Measurements from ENCODE around the gene MARCHF10.
"Not testable (repeated sequence)": the region's sequence is repeated elsewhere in the genome, so short reads cannot be mapped to it uniquely, and the experiment has no call there.

The MARCHF10 gene

GRCh38 chr17:62705156-62705777 is 102.8 kb downstream of the MARCHF10 start:
- no peak overlapping the region for H3K27ac Mint-ChIP-seq
- H3K4me3 Mint-ChIP-seq = peak overlapping the region; percentile 71
- peaks cover 44% of the 10 kb centered on the region for H3K27me3 Mint-ChIP-seq
- no peaks in the 10 kb centered on the region for H3K9me3 Mint-ChIP-seq
- H3K36me3 Mint-ChIP-seq (ENCODE audit: low read depth) = no peaks in the 10 kb centered on the region
- intact Hi-C loops (cut with micrococcal nuclease) = loop anchor here (2.0 to 10.0 kb wide), 2 partner anchors 380 to 702 kb away; no protein-coding TSS in a partner anchor
- peaks cover 5% of the 10 kb centered on the region for H3K4me1 Mint-ChIP-seq (ENCODE audit: low read depth)

DNA sequence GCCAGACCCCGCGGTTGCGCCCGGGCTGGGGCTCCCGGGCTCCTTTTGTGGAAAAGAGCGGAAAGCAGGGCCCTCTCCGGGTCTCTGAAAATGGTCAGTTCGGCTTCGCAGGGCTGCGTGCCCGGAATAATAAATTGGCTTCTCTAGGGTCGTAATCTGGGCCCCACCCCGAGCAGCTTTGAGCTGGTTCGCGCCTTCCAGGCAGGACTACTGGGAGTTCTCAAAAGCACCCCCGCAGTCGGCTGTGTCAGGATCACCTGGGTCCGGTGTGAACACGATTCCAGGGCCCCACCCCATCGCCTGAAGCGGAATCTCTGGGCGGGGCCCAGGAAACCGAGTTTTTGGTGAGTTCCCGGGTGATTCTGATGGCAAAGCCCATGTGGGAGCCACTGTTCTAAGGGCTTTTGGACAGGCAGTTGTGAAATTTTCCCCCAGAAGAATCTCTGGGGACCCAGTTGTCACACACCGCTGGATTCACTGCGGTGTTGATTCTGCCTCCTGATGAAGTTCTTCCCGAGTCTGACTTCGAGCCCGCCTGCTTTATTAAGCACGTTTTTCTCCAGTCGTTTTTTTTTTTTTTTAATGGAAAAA is 103.6 kb downstream of the MARCHF10 start:
- H3K27ac Mint-ChIP-seq = no peak overlapping the region
- H3K4me1 Mint-ChIP-seq (ENCODE audit: low read depth) = peaks cover 5% of the 10 kb centered on the region
- H3K4me3 Mint-ChIP-seq = peak overlapping the region; percentile 71
- intact Hi-C loops (cut with micrococcal nuclease) = loop anchor here (1.0 to 10.0 kb wide), 3 partner anchors 264 to 702 kb away; no protein-coding TSS in a partner anchor
- no peaks in the 10 kb centered on the region for H3K9me3 Mint-ChIP-seq
- H3K27me3 Mint-ChIP-seq = peaks cover 44% of the 10 kb centered on the region
- no peaks in the 10 kb centered on the region for H3K36me3 Mint-ChIP-seq (ENCODE audit: low read depth)

DNA sequence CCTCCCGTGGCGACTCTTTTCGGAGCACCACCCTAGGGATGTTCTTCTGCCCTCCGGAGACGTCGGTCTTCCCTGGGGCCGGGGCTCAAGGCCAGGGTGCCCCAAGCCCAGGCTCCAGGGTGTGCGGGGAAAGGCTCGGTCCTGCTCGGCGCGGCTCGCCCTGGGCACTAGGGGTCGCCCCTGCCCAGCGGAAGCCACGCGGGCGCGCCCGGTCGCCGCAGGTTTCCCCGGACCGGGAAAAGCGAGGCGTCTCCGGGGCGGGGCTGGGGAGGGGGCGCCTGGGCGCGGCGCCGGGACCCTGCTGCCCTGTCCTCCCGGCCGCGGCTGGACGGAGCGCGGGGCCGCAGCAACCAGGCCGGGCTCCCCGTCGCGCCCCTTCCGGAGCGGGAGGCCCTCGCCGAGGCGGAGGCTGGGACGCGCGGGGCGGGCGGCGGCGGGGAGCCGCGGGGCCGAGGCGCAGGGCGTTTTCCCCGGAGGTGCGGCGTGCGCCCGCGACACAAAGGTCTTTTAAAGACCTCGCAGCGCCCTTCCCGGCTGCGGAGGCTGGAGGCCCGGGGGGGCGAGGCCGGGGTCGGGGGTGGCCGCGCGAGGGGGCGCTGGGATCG is 104.2 kb downstream of the MARCHF10 start:
- H3K9me3 Mint-ChIP-seq = no peaks in the 10 kb centered on the region
- H3K4me3 Mint-ChIP-seq = peak overlapping the region; percentile 71
- peaks cover 5% of the 10 kb centered on the region for H3K4me1 Mint-ChIP-seq (ENCODE audit: low read depth)
- peaks cover 44% of the 10 kb centered on the region for H3K27me3 Mint-ChIP-seq
- intact Hi-C loops (cut with micrococcal nuclease) = loop anchor here (1.0 to 10.0 kb wide), 3 partner anchors 264 to 703 kb away; no protein-coding TSS in a partner anchor
- H3K36me3 Mint-ChIP-seq (ENCODE audit: low read depth) = no peaks in the 10 kb centered on the region
- H3K27ac Mint-ChIP-seq = no peak overlapping the region

GRCh38 chr17:62703261-62703775 is 104.8 kb downstream of the MARCHF10 start:
- Mint-ChIP-seq H3K4me3 (peak overlapping the region; percentile 68), H3K4me1 (ENCODE audit: low read depth) (peaks cover 5% of the 10 kb centered on the region), H3K9me3 (no peaks in the 10 kb centered on the region), H3K27me3 (peaks cover 44% of the 10 kb centered on the region), H3K27ac (no peak overlapping the region), H3K36me3 (ENCODE audit: low read depth) (no peaks in the 10 kb centered on the region)
- intact Hi-C loops (cut with micrococcal nuclease) = loop anchor here (10.0 kb wide), 1 partner anchor 381 kb away; no protein-coding TSS in a partner anchor

- peaks cover 5% of the 10 kb centered on the region for H3K4me1 Mint-ChIP-seq (ENCODE audit: low read depth)
- H3K27ac Mint-ChIP-seq = no peak overlapping the region
- H3K9me3 Mint-ChIP-seq = no peaks in the 10 kb centered on the region
- intact Hi-C loops (cut with micrococcal nuclease) = loop anchor here (10.0 kb wide), 1 partner anchor 382 kb away; no protein-coding TSS in a partner anchor
- H3K27me3 Mint-ChIP-seq = peaks cover 44% of the 10 kb centered on the region
- no peak overlapping the region for H3K4me3 Mint-ChIP-seq
- no peaks in the 10 kb centered on the region for H3K36me3 Mint-ChIP-seq (ENCODE audit: low read depth)
Observed at GRCh38 chr17:62702746-62703260, 105.3 kb downstream of the MARCHF10 start.

- intact Hi-C loops (cut with micrococcal nuclease) = loop anchor here (10.0 kb wide), 1 partner anchor 383 kb away; no protein-coding TSS in a partner anchor
- Mint-ChIP-seq H3K27ac (peak overlapping the region; percentile 51), H3K9me3 (no peaks in the 10 kb centered on the region), H3K27me3 (peaks cover 38% of the 10 kb centered on the region), H3K4me1 (ENCODE audit: low read depth) (peaks cover 5% of the 10 kb centered on the region), H3K4me3 (no peak overlapping the region), H3K36me3 (ENCODE audit: low read depth) (no peaks in the 10 kb centered on the region)
Observed at GRCh38 chr17:62701706-62702085, 106.4 kb downstream of the MARCHF10 start.

- Mint-ChIP-seq H3K9me3 (no peaks in the 10 kb centered on the region), H3K36me3 (ENCODE audit: low read depth) (no peaks in the 10 kb centered on the region), H3K4me3 (no peak overlapping the region), H3K27ac (peak overlapping the region; percentile 51), H3K4me1 (ENCODE audit: low read depth) (peaks cover 5% of the 10 kb centered on the region), H3K27me3 (peaks cover 33% of the 10 kb centered on the region)
- intact Hi-C loops (cut with micrococcal nuclease) = loop anchor here (10.0 kb wide), 1 partner anchor 384 kb away; no protein-coding TSS in a partner anchor
Observed at GRCh38 chr17:62700964-62701705, 107.0 kb downstream of the MARCHF10 start.

DNA sequence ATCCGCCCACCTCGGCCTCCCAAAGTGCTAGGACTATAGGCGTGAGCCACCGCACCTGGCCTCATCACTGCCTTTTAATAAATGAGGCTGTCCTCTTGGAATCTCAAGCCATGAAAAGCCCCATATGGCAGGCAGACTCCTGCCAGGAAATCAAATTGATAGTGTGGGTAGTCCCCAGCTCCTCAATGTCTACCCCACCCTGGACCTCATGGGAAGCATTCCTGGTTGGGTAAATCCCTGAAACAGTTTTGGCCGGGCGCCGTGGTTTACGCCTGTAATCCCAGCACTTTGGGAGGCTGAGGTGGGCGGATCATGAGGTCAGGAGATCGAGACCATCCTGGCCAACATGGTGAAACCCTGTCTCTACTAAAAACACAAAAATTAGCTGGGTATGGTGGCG is 109.7 kb downstream of the MARCHF10 start:
- H3K27me3 Mint-ChIP-seq = peaks cover 19% of the 10 kb centered on the region
- H3K27ac Mint-ChIP-seq; intact Hi-C loops (cut with micrococcal nuclease); H3K9me3 Mint-ChIP-seq; H3K4me3 Mint-ChIP-seq; H3K36me3 Mint-ChIP-seq (ENCODE audit: low read depth): not testable (repeated sequence)
- peaks cover 13% of the 10 kb centered on the region for H3K4me1 Mint-ChIP-seq (ENCODE audit: low read depth)

DNA sequence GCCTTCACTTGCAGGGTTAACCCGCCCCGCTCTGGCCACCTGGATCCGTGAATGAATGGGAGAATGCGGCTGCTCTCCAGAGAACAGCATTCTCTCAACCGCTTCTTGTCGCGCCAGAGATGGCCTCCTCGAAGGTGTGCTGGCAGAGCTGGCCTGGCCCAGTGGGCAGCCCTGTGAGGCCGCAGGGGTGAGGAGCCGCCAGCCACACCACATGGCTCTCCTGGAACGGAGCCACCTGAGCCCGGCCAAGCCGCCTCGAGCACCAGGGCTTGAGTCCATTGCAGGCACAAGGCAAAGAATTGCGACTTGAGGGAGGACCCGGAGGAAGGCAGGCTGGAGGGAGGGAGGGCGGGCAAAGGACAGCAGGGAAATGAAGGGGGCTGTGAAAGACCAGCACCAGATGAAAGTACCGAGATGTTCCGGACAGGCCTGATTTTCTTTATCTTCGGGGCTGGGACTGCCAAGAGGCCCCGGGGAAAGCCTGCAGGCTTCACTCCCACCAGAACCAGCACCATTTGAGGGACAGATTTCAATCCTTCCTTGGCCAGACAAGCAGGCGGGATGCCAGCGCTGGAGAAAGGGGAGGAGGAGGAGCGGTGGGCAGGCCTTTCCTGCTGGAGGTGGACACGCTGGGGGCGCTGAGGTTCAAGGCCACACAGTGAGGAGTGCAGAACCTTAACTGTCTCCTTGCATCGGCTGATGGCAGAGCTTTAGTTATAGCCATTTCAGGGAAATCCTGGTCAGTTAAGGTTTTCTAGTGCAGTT is 111.2 kb downstream of the MARCHF10 start:
- Mint-ChIP-seq H3K36me3 (ENCODE audit: low read depth) (no peaks in the 10 kb centered on the region), H3K9me3 (no peaks in the 10 kb centered on the region), H3K27me3 (peaks cover 7% of the 10 kb centered on the region), H3K4me3 (no peak overlapping the region), H3K4me1 (ENCODE audit: low read depth) (peaks cover 10% of the 10 kb centered on the region), H3K27ac (no peak overlapping the region)
- intact Hi-C loops (cut with micrococcal nuclease) = no loop called here

DNA sequence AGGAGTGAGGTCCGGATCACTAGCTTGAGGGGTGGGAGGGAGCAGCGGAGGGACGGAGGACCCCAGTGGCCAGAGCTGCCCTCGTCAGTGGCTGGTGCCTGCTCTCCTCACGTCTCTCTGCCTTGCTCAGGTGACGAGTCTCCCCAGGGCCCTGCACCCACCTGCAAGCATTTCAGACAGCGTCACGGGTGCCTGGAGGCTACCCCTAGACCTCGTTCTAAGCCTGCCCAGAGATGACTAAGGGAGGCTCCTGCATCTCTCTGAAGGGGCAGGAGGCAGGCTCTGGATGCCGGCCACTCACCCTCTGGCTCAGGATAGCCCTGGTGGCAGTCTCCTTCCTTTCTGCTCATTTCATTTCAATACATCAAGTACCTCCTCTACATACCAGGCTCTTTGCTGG is 111.9 kb downstream of the MARCHF10 start:
- intact Hi-C loops (cut with micrococcal nuclease) = no loop called here
- Mint-ChIP-seq H3K4me1 (ENCODE audit: low read depth) (peaks cover 10% of the 10 kb centered on the region), H3K4me3 (no peak overlapping the region), H3K36me3 (ENCODE audit: low read depth) (no peaks in the 10 kb centered on the region), H3K27ac (no peak overlapping the region), H3K9me3 (no peaks in the 10 kb centered on the region), H3K27me3 (peaks cover 7% of the 10 kb centered on the region)

- intact Hi-C loops (cut with micrococcal nuclease) = not testable (repeated sequence)
Observed at GRCh38 chr17:62695093-62695738, 112.9 kb downstream of the MARCHF10 start.

DNA sequence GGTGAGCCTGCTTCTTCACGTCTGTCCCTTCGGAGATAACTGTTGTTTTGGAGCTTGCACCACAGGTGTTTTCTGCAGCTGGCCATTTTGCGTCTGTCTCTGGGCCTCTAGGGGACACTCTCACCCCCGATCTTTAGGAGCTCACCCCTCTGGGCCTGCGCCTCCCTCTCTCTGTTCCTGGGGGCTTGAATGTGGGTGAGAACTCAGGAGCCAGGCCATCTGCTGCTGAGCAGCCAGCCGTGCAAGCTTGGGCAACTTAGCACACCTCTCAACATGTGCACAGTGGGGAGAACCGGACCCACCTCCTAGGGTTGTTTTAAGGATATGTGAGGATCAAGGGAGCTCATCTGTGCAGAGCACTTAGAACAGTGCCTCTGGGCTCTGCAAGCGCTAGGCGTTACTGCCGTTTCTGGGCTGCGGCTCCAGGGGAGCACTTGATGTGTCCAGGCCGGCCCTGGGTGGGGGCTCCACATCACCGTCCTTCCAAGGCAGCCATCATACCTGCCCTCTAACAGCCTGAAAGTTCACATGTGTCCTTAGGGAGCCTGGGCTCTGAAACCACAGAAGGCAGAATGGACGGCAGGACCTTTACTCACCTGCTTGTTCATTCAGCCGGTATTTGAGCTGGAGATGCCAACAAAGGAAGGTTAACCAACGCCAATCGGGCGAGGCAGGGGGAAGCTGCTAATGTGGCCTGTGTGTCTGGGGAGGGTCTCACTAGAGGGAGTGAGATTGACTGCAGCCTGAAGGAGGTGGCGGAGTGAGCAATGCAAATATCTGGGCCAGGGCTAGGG is 114.3 kb downstream of the MARCHF10 start:
- Mint-ChIP-seq H3K4me3 (no peak overlapping the region), H3K27me3 (peaks cover 7% of the 10 kb centered on the region), H3K27ac (no peak overlapping the region), H3K9me3 (no peaks in the 10 kb centered on the region), H3K4me1 (ENCODE audit: low read depth) (peaks cover 10% of the 10 kb centered on the region), H3K36me3 (ENCODE audit: low read depth) (peaks cover 21% of the 10 kb centered on the region)
- intact Hi-C loops (cut with micrococcal nuclease) = no loop called here

More at GRCh38 chr17:62695093-62695738, 112.9 kb downstream of the MARCHF10 start:
- not testable (repeated sequence) for H3K4me3 Mint-ChIP-seq; H3K9me3 Mint-ChIP-seq; H3K27me3 Mint-ChIP-seq; H3K36me3 Mint-ChIP-seq (ENCODE audit: low read depth); H3K27ac Mint-ChIP-seq
- peaks cover 10% of the 10 kb centered on the region for H3K4me1 Mint-ChIP-seq (ENCODE audit: low read depth)
